Peyer's patch (tissue), 4 donors: ENCODE data around the gene PTPN9. TPM values are rescaled to one million over a fixed set of nuclear protein-coding genes. Genes with fewer than 3 reads are reported as not detected.
"Not testable (repeated sequence)": the region's sequence is repeated elsewhere in the genome, so short reads cannot be mapped to it uniquely, and the experiment has no call there.

Experiments
- DNase-seq, 3 donors: peaks; one replicate each; pipeline ENCODE4 v3.0.0-alpha.2; 2017 to 2019
- H3K27ac ChIP-seq, 4 donors: fragments of 200-600 bp; sonication (generic); one replicate each; pipeline ENCODE4 v1.5.1; 2016 to 2019
- H3K27me3 ChIP-seq, 2 donors: fragments of 200-600 bp; sonication (generic); one replicate each; pipeline ENCODE4 v1.5.1; 2019
- H3K36me3 ChIP-seq, 3 donors: fragments of 200-600 bp; sonication (generic); one replicate each; pipeline ENCODE4 v1.5.1; 2016 to 2019
- H3K4me1 ChIP-seq, 4 donors: fragments of 200-600 bp; sonication (generic); one replicate each; pipeline ENCODE4 v1.5.1; 2016 to 2019
- H3K4me3 ChIP-seq, 4 donors: fragments of 200-600 bp; sonication (generic); 1 replicate in 3 of 4; 2 replicates in 1 of 4; pipeline ENCODE4 v1.5.1; 2016 to 2019; ENCODE audit warnings: mild to moderate bottlenecking in 1 of 4
- H3K9me3 ChIP-seq, 4 donors: fragments of 200-600 bp; sonication (generic); one replicate each; pipeline ENCODE4 v1.5.1; 2016 to 2019; ENCODE audit warnings: mild to moderate bottlenecking in 1 of 4
- CTCF ChIP-seq, 6 experiments: fragments of 450-650 bp in 4 of 6; fragments of 200-600 bp in 2 of 6; sonication (generic) in 1 of 6; IDR thresholded peaks; one replicate each; pipeline ENCODE4 v1.5.1; 2017 to 2019; ENCODE audit warnings: antibody characterized with exemption in 6 of 6, mild to moderate bottlenecking in 3 of 6, moderate library complexity in 1 of 6
- POLR2A ChIP-seq, 2 donors: fragments of 450-650 bp; IDR thresholded peaks; one replicate each; pipeline ENCODE4 v1.5.1; 2017; ENCODE audit warnings: antibody characterized with exemption in 2 of 2, mild to moderate bottlenecking in 2 of 2, moderate library complexity in 2 of 2
- total RNA-seq, 4 donors: library from RNA; depleted of rRNA; stranded (reverse); fragments of >200 nt; gene quantifications; one replicate each; pipeline ENCODE4 v1.1.0, GENCODE V29; 2016

The PTPN9 gene
- total RNA-seq, 4 donors from 2014 or later: 17.3 to 33.0 (median 28.5) TPM

DNA sequence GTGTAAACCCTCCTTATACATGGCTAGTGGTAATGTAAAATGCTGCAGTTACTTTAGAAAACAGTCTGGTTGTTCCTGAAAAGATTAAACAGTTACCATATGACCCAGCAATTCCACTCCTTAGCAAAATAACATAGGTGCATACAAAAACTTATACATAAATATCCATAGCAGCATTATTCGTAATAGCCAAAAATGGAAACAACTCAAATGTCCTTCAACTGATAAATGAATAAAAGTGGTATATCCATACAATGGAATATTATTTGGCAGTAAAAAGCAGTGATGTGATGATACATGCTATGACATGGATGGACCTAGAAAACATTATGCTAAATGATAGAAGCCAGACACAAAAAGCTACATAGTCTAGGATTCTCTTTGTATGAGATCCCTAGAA is 96.0 kb downstream of the PTPN9 start:
- DNase-seq: no peak
- no peaks in the 10 kb centered on the region for H3K27me3 ChIP-seq
- TF ChIP-seq POLR2A (IDR thresholded peaks at IDR 0.05): no peak
- no peak for TF ChIP-seq CTCF (IDR thresholded peaks at IDR 0.05)
- no peak overlapping the region for H3K4me3 ChIP-seq
- peaks cover 0 to 37% (median 0%) of the 10 kb centered on the region in 3 donors for H3K36me3 ChIP-seq
- H3K27ac ChIP-seq: no peak overlapping the region
- no peaks in the 10 kb centered on the region for H3K9me3 ChIP-seq
- H3K4me1 ChIP-seq: no peaks in the 10 kb centered on the region

GRCh38 chr15:75480463-75480862 is 98.7 kb downstream of the PTPN9 start:
- peaks cover 0 to 44% (median 0%) of the 10 kb centered on the region in 3 donors for H3K36me3 ChIP-seq
- not testable (repeated sequence) for H3K4me1 ChIP-seq, H3K4me3 ChIP-seq, H3K9me3 ChIP-seq, H3K27ac ChIP-seq, DNase-seq, H3K27me3 ChIP-seq

GRCh38 chr15:75479670-75480069 is 99.4 kb downstream of the PTPN9 start:
- Histone ChIP-seq H3K4me3 (no peak overlapping the region), H3K9me3 (no peaks in the 10 kb centered on the region), H3K27ac (no peak overlapping the region), H3K27me3 (no peaks in the 10 kb centered on the region), H3K36me3 (peaks cover 0 to 50% (median 0%) of the 10 kb centered on the region in 3 donors), H3K4me1 (no peaks in the 10 kb centered on the region)
- no peak for DNase-seq
- TF ChIP-seq CTCF (IDR thresholded peaks at IDR 0.05): no peak
- no peak for TF ChIP-seq POLR2A (IDR thresholded peaks at IDR 0.05)

GRCh38 chr15:75477094-75477493 is 102.0 kb downstream of the PTPN9 start:
- H3K4me3 ChIP-seq, H3K27me3 ChIP-seq, H3K27ac ChIP-seq, H3K4me1 ChIP-seq, H3K9me3 ChIP-seq, DNase-seq: not testable (repeated sequence)
- H3K36me3 ChIP-seq: peaks cover 0 to 72% (median 0%) of the 10 kb centered on the region in 3 donors

DNA sequence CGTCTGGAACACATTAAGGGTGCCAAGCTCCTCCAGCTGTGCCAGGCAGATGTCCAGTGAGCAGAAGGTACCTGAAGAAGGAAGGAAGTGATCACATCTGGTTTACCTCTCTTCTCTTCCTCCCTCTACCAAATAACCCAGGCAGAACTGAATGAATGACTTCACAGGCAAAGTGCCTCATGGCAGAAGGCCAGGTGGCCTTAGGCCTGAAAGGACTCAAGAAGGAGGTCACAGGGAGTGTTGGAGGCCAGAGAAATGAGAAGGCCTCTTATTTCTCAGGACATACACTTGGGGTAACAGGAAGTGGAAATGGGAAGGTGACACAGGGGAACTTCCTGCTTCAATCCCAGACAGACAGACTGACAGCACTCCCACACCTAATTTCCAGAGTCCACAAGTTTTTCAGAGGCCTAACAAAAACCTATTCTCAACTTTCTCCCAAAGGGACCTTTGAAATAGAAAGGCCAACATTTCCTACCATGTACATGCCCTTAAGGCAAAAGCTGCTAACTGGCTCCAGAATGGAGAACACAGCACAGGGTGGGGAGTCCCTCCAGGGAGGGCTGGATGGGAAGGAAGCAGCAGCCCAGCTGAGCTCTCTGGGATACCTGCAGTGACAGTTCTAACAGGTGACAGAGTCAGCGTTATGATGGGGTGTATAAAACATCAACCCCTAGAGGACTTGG is 110.1 kb downstream of the PTPN9 start:
- no peaks in the 10 kb centered on the region for H3K27me3 ChIP-seq
- TF ChIP-seq POLR2A (IDR thresholded peaks at IDR 0.05) (no peak), CTCF (IDR thresholded peaks at IDR 0.05) (no peak)
- H3K4me1 ChIP-seq: no peaks in the 10 kb centered on the region
- DNase-seq: no peak
- peaks cover 0 to 85% (median 0%) of the 10 kb centered on the region in 3 donors for H3K36me3 ChIP-seq
- no peak overlapping the region for H3K27ac ChIP-seq
- no peaks in the 10 kb centered on the region for H3K9me3 ChIP-seq
- no peak overlapping the region for H3K4me3 ChIP-seq

- H3K27me3 ChIP-seq: no peaks in the 10 kb centered on the region
- peak in 2 of 3 donors; percentile 55 to 75 for DNase-seq
- peaks cover 0 to 5% (median 0%) of the 10 kb centered on the region in 3 donors for H3K36me3 ChIP-seq
- TF ChIP-seq CTCF (IDR thresholded peaks at IDR 0.05): no peak
- no peak for TF ChIP-seq POLR2A (IDR thresholded peaks at IDR 0.05)
- H3K27ac ChIP-seq: peak overlapping the region in 1 of 4 donors; percentile 46
- H3K4me3 ChIP-seq: no peak overlapping the region
- H3K4me1 ChIP-seq: peaks cover 0 to 18% (median 0%) of the 10 kb centered on the region in 4 donors
- no peaks in the 10 kb centered on the region for H3K9me3 ChIP-seq
Observed at GRCh38 chr15:75460646-75461045, 118.5 kb downstream of the PTPN9 start.

DNA sequence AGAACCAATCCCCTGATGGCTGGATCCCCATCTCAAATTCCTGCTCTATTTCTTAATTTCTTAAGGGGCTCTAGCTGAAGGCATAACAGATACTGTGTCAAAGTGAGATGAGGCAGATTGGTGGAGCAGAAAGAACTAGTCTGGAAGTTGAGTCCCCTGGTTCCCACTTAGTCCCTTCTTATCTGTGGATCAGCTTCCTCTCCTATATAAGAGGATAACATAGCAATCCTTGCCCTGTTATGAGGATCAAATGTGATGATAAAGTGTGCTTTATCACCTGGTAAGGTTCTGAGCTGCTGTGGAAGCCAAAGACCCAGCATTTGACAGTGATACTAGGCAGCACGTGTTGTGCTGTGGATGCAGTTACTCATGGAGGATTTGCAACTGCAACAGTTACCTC is 119.5 kb downstream of the PTPN9 start:
- no peak for DNase-seq
- no peaks in the 10 kb centered on the region for H3K27me3 ChIP-seq
- no peaks in the 10 kb centered on the region for H3K36me3 ChIP-seq
- TF ChIP-seq CTCF (IDR thresholded peaks at IDR 0.05) (no peak), POLR2A (IDR thresholded peaks at IDR 0.05) (no peak)
- peaks cover 0 to 18% (median 0%) of the 10 kb centered on the region in 4 donors for H3K4me1 ChIP-seq
- no peaks in the 10 kb centered on the region for H3K9me3 ChIP-seq
- H3K27ac ChIP-seq: no peak overlapping the region
- no peak overlapping the region for H3K4me3 ChIP-seq
